Measurements from ENCODE around the gene ZNF260.

The ZNF260 gene

DNA sequence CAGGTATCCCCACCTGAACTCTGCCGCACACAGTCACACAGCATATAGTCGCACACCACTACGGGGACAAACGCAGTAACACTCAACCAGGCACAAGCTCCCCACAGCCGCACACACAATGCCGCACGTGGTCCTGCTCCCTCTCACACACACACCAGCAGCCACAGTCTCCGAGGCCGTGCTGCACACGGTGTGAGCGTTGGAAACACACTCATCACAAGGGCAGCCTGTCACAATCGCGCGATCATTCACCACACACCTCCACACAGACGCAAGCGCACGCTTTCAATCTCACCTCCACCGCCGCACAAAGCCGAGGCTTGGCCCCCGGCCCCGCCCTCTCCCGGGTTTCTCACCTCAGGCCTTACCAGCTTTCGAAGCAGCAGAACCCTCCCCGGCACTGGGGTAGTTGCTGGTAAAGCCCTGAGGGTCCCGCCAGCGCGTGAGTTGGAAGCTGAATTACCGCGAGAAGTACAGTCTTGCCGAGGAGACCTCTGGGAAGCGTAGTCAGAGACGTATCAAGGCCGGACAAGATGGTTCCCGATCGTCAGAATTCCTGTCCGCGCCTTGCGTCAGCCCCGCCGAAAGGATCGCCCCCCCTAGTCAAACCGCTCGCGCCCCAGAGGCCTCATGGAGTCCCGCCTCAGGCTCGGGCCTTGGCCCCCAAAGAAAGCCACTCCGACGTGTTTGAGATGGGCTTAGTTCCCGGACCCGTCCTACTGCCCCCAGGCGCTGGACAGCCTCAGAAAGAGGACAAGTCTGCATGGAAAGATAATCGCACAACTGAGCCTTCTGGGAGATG, 38.8 kb downstream of the ZNF260 start, which contains the start of gene ZNF566:
Gene ZNF566 (minus strand): TSS at position 444 of the 802 bp plus-strand sequence. CDS start 13,004 bp downstream, outside the sequence.
- peak; percentile 96 for DNase-seq

DNA sequence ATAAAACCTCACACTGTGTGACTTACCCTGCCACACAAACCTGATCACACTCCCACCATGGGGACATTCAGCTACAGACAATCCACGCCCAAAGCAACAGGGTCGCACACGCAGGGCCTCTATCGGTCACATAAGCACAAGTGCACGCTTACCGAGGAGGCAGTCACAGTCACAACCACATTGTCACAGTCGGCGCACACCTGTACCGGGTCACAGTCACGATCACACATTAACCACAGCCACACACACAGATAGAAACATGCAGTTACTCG, 39.3 kb downstream of the ZNF260 start:
- DNase-seq, result peak; percentile 67

DNA sequence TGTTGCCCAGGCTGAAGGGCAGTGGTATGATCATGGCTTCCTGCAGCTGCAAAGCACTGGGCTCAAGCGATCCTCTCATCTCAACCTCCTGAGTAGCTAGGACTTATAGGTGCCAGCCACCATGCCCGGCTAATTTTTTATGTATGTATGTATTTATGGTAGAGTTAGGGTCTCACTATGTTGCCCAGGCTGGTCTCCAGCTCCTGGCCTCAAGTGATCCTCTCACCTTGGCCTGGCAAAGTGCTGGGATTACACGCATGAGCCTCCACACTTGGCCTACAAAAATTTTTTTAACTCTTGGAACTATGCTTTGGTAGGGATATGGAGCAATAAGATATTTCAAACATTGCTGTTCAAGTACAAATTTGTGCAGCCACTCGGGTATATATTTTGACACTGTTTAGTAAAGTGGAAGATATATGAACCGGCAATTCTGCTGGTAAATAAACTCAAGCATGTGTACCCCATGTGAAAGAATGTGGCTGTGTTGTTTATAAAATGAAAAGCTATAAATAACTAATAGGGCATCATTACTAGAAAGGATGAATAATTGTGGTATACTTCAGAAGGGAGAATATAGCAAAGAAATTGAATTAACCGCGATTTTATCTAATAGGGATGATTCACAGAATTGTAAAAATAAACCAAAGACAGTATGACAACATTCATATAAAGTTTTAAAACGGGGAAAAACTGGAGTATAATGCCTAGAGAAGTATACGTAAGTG, 39.8 kb downstream of the ZNF260 start:
- DNase-seq, result no peak

DNA sequence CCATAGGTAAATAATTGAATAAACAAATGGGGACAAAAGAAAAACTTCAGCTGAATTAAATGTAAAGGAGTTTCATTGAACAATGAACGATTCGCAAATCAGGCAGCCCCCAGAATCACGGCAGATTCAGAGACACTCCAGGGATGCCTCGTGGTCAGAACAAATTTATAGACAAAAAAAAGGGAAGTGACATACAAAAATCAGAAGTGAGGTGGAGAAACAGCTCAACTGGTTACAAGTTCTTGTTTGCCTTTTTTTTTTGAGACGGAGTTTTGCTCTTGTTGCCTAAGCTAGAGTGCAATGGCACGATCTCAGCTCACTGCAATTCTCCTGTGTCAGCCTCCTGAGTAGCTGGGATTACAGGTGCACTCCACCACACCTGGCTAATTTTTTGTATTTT, 44.4 kb downstream of the ZNF260 start:
- DNase-seq, result no peak

DNA sequence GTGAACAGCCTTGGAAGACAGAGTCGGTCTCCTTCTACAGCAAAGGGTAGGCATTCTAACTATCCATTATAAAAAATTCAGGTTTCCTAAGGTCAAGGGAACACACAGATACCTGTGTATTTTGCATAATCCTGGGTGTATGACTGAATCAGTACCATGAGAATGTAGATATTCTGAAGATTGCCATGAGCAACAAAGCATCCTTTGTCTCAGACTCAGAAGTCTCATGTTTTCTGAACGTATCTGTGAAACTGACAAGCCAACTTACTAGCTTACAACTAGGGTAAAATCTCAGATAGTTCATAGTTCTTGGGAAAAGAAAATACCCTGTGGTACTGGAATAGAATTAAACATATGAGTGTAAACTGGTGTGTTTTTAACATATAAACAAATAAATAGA, 45.2 kb downstream of the ZNF260 start:
- no peak for DNase-seq

All from NCI-H510A treated with DMSO at 0.1 percent for 48 hours (cell line).